ENCODE data around the gene INTS3. TPM values are rescaled to one million over a fixed set of nuclear protein-coding genes. Genes with fewer than 3 reads are reported as not detected.

Gene INTS3
- total RNA-seq, 1 experiment from 2014 or later, result 66.8 TPM

GRCh38 chr1:153790313-153790965, 62.6 kb downstream of the INTS3 start (continued):
- TF ChIP-seq ZNF532 (CRISPR knock-in tag; IDR thresholded peaks at IDR 0.05; ENCODE audit: borderline replicate concordance), result no peak
- no peak for TF ChIP-seq JAZF1 (CRISPR knock-in tag; IDR thresholded peaks at IDR 0.05)
- TF ChIP-seq STAT6 (CRISPR knock-in tag; conservative IDR thresholded peaks at IDR 0.05; ENCODE audit: low read depth), result no peak
- no peak for TF ChIP-seq MAX (CRISPR knock-in tag; IDR thresholded peaks at IDR 0.05)
- no peak for TF ChIP-seq IRF1 (CRISPR knock-in tag; IDR thresholded peaks at IDR 0.05)

GRCh38 chr1:153790966-153791647, 63.3 kb downstream of the INTS3 start:
- H3K9me3 Mint-ChIP-seq, result peaks cover 6% of the 10 kb centered on the region
- DNase-seq (ENCODE audit: low spot score) (no peak), ATAC-seq (no peak)
- H3K4me1 Mint-ChIP-seq, result peaks cover 24% of the 10 kb centered on the region
- no peak overlapping the region for H3K27ac Mint-ChIP-seq
- no peaks in the 10 kb centered on the region; the same call in 1 of the 2 replicates for H3K27me3 Mint-ChIP-seq (ENCODE audit: low read depth)
- ChIA-PET POLR2A (no interaction called here), CTCF (interaction anchor here (2.3 kb wide), 1 partner anchor 113 kb away, joined by 15 read pairs; the partner anchor contains the start of gene NPR1)
- no peaks in the 10 kb centered on the region; the same call in 1 of the 2 replicates for H3K36me3 Mint-ChIP-seq
- no peak overlapping the region for H3K4me3 Mint-ChIP-seq
- no peak for TF ChIP-seq SOX15 (CRISPR knock-in tag; IDR thresholded peaks at IDR 0.05)
- no peak for TF ChIP-seq IRF2 (CRISPR knock-in tag; IDR thresholded peaks at IDR 0.05; ENCODE audit: borderline replicate concordance, low read depth)
- no peak for TF ChIP-seq TP53 (CRISPR knock-in tag; IDR thresholded peaks at IDR 0.05)
- TF ChIP-seq JUN (CRISPR knock-in tag; IDR thresholded peaks at IDR 0.05), result no peak
- TF ChIP-seq MLX (CRISPR knock-in tag; IDR thresholded peaks at IDR 0.05), result no peak
- TF ChIP-seq NR1H2 (CRISPR knock-in tag; IDR thresholded peaks at IDR 0.05), result no peak
- TF ChIP-seq STAT6 (CRISPR knock-in tag; conservative IDR thresholded peaks at IDR 0.05; ENCODE audit: low read depth), result no peak
- no peak for TF ChIP-seq ZSCAN18 (CRISPR knock-in tag; IDR thresholded peaks at IDR 0.05)
- no peak for TF ChIP-seq ZNF317 (CRISPR knock-in tag; IDR thresholded peaks at IDR 0.05; ENCODE audit: borderline replicate concordance, low read depth)
- TF ChIP-seq NFE2L1 (CRISPR knock-in tag; IDR thresholded peaks at IDR 0.05), result no peak
- no peak for TF ChIP-seq OVOL2 (CRISPR knock-in tag; IDR thresholded peaks at IDR 0.05; ENCODE audit: borderline replicate concordance)
- no peak for TF ChIP-seq TCF7 (CRISPR knock-in tag; IDR thresholded peaks at IDR 0.05; ENCODE audit: low read depth)
- TF ChIP-seq ZNF219 (CRISPR knock-in tag; IDR thresholded peaks at IDR 0.05; ENCODE audit: borderline replicate concordance), result no peak
- no peak for TF ChIP-seq USF2 (CRISPR knock-in tag; IDR thresholded peaks at IDR 0.05)
